A673 (cell line): ENCODE results near the gene TEAD1. TPM values are rescaled to one million over a fixed set of nuclear protein-coding genes. Genes with fewer than 3 reads are reported as not detected.

Experiments used
- BruUV-seq: library from RNA; stranded (reverse); fragments of 400-500 nt; replicated peaks from 2 replicates; lab custom pipeline; 2021; lab: Mats Ljungman, UMichigan
- CTCF ChIA-PET: fragments of 300-600 bp; sonication (Branson Sonifier 250); formaldehyde crosslinking; loops from one replicate; lab custom pipeline; 2022; ENCODE audit warnings: antibody characterized with exemption; lab: Charles Lee
- POLR2A ChIA-PET: fragments of 300-600 bp; sonication (Branson Sonifier 250); formaldehyde crosslinking; loops from one replicate; lab custom pipeline; 2022; ENCODE audit warnings: antibody characterized with exemption; ENCODE audit not compliant: low non-redundant PET; lab: Charles Lee
- DNase-seq: peaks from one replicate; pipeline ENCODE4 v3.0.0-alpha.2; 2015; ENCODE audit warnings: low spot score
- H3K27ac ChIP-seq: fragments of 200-600 bp; sonication (generic); 2 replicates; pipeline ENCODE4 v1.5.1; 2016; ENCODE audit warnings: mixed run types, low read depth, mild to moderate bottlenecking, mixed read lengths, antibody characterized with exemption, low read length; ENCODE audit not compliant: poor library complexity, severe bottlenecking
- H3K27me3 ChIP-seq: fragments of 200-600 bp; sonication (generic); replicated peaks from 2 replicates; pipeline ENCODE4 v1.6.1; 2017; ENCODE audit warnings: mixed run types, low read depth, mild to moderate bottlenecking, mixed read lengths, antibody characterized with exemption, low read length; ENCODE audit not compliant: insufficient read depth, poor library complexity
- H3K36me3 ChIP-seq: fragments of 200-600 bp; sonication (generic); 2 replicates; pipeline ENCODE4 v1.6.1; 2016; ENCODE audit warnings: mixed run types, mild to moderate bottlenecking, mixed read lengths, antibody characterized with exemption, low read length; ENCODE audit not compliant: insufficient read depth, poor library complexity, severe bottlenecking
- H3K4me1 ChIP-seq: fragments of 200-600 bp; sonication (generic); 2 replicates; pipeline ENCODE4 v1.6.1; 2017; ENCODE audit warnings: mixed run types, mild to moderate bottlenecking, mixed read lengths, antibody characterized with exemption, low read length; ENCODE audit not compliant: insufficient read depth, poor library complexity, severe bottlenecking
- H3K4me3 ChIP-seq: fragments of 200-600 bp; sonication (generic); 2 replicates; pipeline ENCODE4 v1.5.1; 2016; ENCODE audit warnings: low read depth, mixed run types, mild to moderate bottlenecking, mixed read lengths, low read length; ENCODE audit not compliant: poor library complexity, severe bottlenecking
- H3K9me3 ChIP-seq: fragments of 200-600 bp; sonication (generic); 2 replicates; pipeline ENCODE4 v1.6.1; 2016; ENCODE audit warnings: mixed run types, low read depth, mild to moderate bottlenecking, mixed read lengths, antibody characterized with exemption, low read length; ENCODE audit not compliant: poor library complexity, severe bottlenecking
- CTCF ChIP-seq: fragments of 300-800, 200-600 bp; sonication (generic); conservative IDR thresholded peaks from 2 replicates; pipeline ENCODE4 v1.5.1; 2017; ENCODE audit warnings: low read depth, mild to moderate bottlenecking, antibody characterized with exemption, low read length, moderate library complexity, mixed read lengths
- EZH2 ChIP-seq: fragments of 200-600 bp; sonication (generic); IDR thresholded peaks from 2 replicates; pipeline ENCODE4 v1.6.1; 2017; ENCODE audit warnings: borderline replicate concordance, low read depth, mild to moderate bottlenecking, mixed read lengths, antibody characterized with exemption, low read length; ENCODE audit not compliant: poor library complexity, severe bottlenecking
- intact Hi-C: fragments of 100-400 bp; cut with micrococcal nuclease; formaldehyde crosslinking; loops from one replicate; pipeline ENCODE4 v1.10.0; 2022; ENCODE audit not compliant: unreplicated experiment
- total RNA-seq: library from RNA; stranded (reverse); gene quantifications from 2 replicates; pipeline ENCODE4 v1.2.3, GENCODE V29; 2021

TEAD1 gene
- total RNA-seq, 1 experiment from 2014 or later: 81.8 TPM

- ChIA-PET CTCF (no interaction called here), POLR2A (no interaction called here)
- Histone ChIP-seq H3K9me3 (no peaks in the 10 kb centered on the region), H3K4me1 (peaks cover 32% of the 10 kb centered on the region), H3K27ac (no peak overlapping the region), H3K27me3 (no peaks in the 10 kb centered on the region), H3K4me3 (no peak overlapping the region), H3K36me3 (no peaks in the 10 kb centered on the region)
- BruUV-seq: no TSS peak
- intact Hi-C loops: no loop called here
- DNase-seq: no peak
- TF ChIP-seq EZH2 (no peak), CTCF (no peak)
These were observed 27.8 kb downstream of the TEAD1 start for GRCh38 chr11:12701811-12702592.

GRCh38 chr11:12702999-12703453 is 28.8 kb downstream of the TEAD1 start:
- TF ChIP-seq CTCF (no peak), EZH2 (no peak)
- no peak for DNase-seq
- intact Hi-C loops: no loop called here
- Histone ChIP-seq H3K9me3 (no peaks in the 10 kb centered on the region), H3K4me3 (no peak overlapping the region), H3K36me3 (no peaks in the 10 kb centered on the region), H3K4me1 (peaks cover 33% of the 10 kb centered on the region), H3K27ac (no peak overlapping the region), H3K27me3 (no peaks in the 10 kb centered on the region)
- ChIA-PET POLR2A (no interaction called here), CTCF (no interaction called here)
- BruUV-seq: no TSS peak

- Histone ChIP-seq H3K9me3 (no peaks in the 10 kb centered on the region), H3K36me3 (no peaks in the 10 kb centered on the region), H3K4me3 (no peak overlapping the region), H3K4me1 (peaks cover 30% of the 10 kb centered on the region), H3K27ac (no peak overlapping the region), H3K27me3 (no peaks in the 10 kb centered on the region)
- ChIA-PET CTCF (no interaction called here), POLR2A (no interaction called here)
- BruUV-seq: no TSS peak
- intact Hi-C loops: no loop called here
- DNase-seq: no peak
- no peak for TF ChIP-seq EZH2
- no peak for TF ChIP-seq CTCF
These were observed 29.8 kb downstream of the TEAD1 start for GRCh38 chr11:12704049-12704448.
